Stimulated activated CD4-positive, alpha-beta T cell treated with anti-CD3 and anti-CD28 coated beads, TNF-alpha, amount 100 ng/mL, for 4 hours (primary cell): ENCODE data around the gene MLPH.
"Not testable (repeated sequence)": the region's sequence is repeated elsewhere in the genome, so short reads cannot be mapped to it uniquely, and the experiment has no call there.

Experiments used
- DNase-seq, 3 experiments: peaks; one replicate each; pipeline ENCODE4 v3.0.0-alpha.2; 2020; ENCODE audit warnings: low read depth in 3 of 3

The MLPH gene

GRCh38 chr2:237457388-237457941 lies 29.6 kb upstream of the MLPH start:
- DNase-seq: no peak

GRCh38 chr2:237458519-237458918 lies 28.5 kb upstream of the MLPH start:
- DNase-seq: no peak

- DNase-seq: no peak
These were observed 27.8 kb upstream of the MLPH start for GRCh38 chr2:237459226-237459625.

GRCh38 chr2:237459741-237460174 lies 27.3 kb upstream of the MLPH start:
- no peak for DNase-seq

GRCh38 chr2:237464757-237465391 lies 22.2 kb upstream of the MLPH start:
- DNase-seq: no peak

- no peak for DNase-seq
These were observed 21.4 kb upstream of the MLPH start for GRCh38 chr2:237465515-237466148.

GRCh38 chr2:237466211-237466610 lies 20.8 kb upstream of the MLPH start:
- DNase-seq: no peak

- DNase-seq: no peak
These were observed 19.4 kb upstream of the MLPH start for GRCh38 chr2:237467447-237468179.

GRCh38 chr2:237469410-237469809 lies 17.6 kb upstream of the MLPH start:
- DNase-seq: not testable (repeated sequence)

GRCh38 chr2:237469849-237470248 lies 17.2 kb upstream of the MLPH start:
- no peak for DNase-seq

GRCh38 chr2:237470914-237471313 lies 16.1 kb upstream of the MLPH start:
- DNase-seq: no peak

- DNase-seq: peak in 1 of 3 experiments; percentile 20
These were observed 15.4 kb upstream of the MLPH start for GRCh38 chr2:237471438-237472186.

- no peak for DNase-seq
These were observed 14.8 kb upstream of the MLPH start for GRCh38 chr2:237472187-237472712.

GRCh38 chr2:237472909-237473877 lies 13.9 kb upstream of the MLPH start:
- DNase-seq: no peak

- DNase-seq: no peak
These were observed 13.1 kb upstream of the MLPH start for GRCh38 chr2:237473878-237474441.

GRCh38 chr2:237474442-237474911 lies 12.6 kb upstream of the MLPH start:
- DNase-seq: no peak

- DNase-seq: peak; percentile 63 to 74 (median 65)
These were observed 11.9 kb upstream of the MLPH start for GRCh38 chr2:237474931-237475703.

GRCh38 chr2:237475704-237476141 lies 11.3 kb upstream of the MLPH start:
- peak; percentile 25 to 39 (median 27) for DNase-seq

GRCh38 chr2:237478095-237478494 lies 9.0 kb upstream of the MLPH start:
- no peak for DNase-seq
